Motor neuron (in vitro differentiated cells): ENCODE measurements around the gene MUC2. TPM values are rescaled to one million over a fixed set of nuclear protein-coding genes. Genes with fewer than 3 reads are reported as not detected.

Experiments
- ATAC-seq, 8 experiments: fragments of 200-7000 bp; cut with Tn5 transposase; replicated peaks in 6 of 8; 2 replicates each; pipeline ENCODE4 v1.8.0; 2021; ENCODE audit warnings: mild to moderate bottlenecking in 8 of 8, moderate library complexity in 8 of 8
- H3K27ac ChIP-seq, 2 donors: fragments of 250-450 bp; sonication (Bioruptor Pico); 2 replicates each; pipeline ENCODE4 v1.9.0; 2021; ENCODE audit warnings: antibody characterized with exemption in 2 of 2, mild to moderate bottlenecking in 2 of 2, moderate library complexity in 1 of 2
- H3K4me1 ChIP-seq, 2 donors: fragments of 250-450 bp; sonication (Bioruptor Pico); replicated peaks in 1 of 2; 2 replicates each; pipeline ENCODE4 v1.6.1; 2021; ENCODE audit warnings: antibody characterized with exemption in 2 of 2, mild to moderate bottlenecking in 2 of 2, moderate library complexity in 1 of 2
- H3K4me3 ChIP-seq, 5 donors: fragments of 250-450 bp; sonication (Bioruptor Pico); 2 replicates each; pipeline ENCODE4 v1.9.0; 2021; ENCODE audit warnings: antibody characterized with exemption in 5 of 5, mild to moderate bottlenecking in 5 of 5, moderate library complexity in 4 of 5
- WGBS, 10 experiments: fragments of 450-650 bp; shearing (Covaris generic); methylation state at CpG; one replicate each; pipeline ENCODE4 v1.0.0; 2022; 5-methylcytosine and 5-hydroxymethylcytosine counted together
- in situ Hi-C, 9 experiments: fragments of 400-800 bp; cut with MboI; loops; one replicate each; pipeline ENCODE4 v1.15.0; 2021; ENCODE audit warnings: low sequenced_read_pairs in 9 of 9, low pct_unique_long_range_greater_than_20kb in 2 of 9; ENCODE audit not compliant: unreplicated experiment in 9 of 9
- total RNA-seq, 8 experiments: library from RNA; unstranded; fragments of 300-600 nt; gene quantifications; 2 replicates each; pipeline versions ENCODE4 v1.2.3 to v1.2.4, GENCODE V29; 2022

Gene MUC2
- total RNA-seq, 8 experiments from 2014 or later = 0.05 to 2.3 (median 0.67) TPM; not detected in 1

DNA sequence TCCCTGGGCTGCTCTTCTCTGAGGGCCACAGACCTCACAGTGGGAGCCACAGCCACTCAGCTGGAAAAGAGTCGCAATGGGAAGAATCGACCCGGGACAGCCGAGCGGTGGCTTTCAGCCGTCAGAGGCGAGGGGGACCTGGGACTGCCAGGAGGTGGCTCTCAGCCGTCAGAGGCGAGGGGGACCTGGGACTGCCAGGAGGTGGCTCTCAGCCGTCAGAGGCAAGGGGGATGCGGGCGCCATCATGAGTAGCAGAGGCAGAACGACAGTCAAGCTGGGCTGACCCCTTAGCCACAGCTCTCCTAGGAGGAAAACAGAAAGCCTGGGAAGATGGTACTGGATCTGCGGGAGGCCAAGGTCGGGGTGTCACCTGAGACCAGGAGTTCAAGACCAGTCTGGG, 14.9 kb upstream of the MUC2 start:
- ATAC-seq = no peak

GRCh38 chr11:1060410-1060809, 14.3 kb upstream of the MUC2 start:
- in situ Hi-C loops = no loop called here
- Histone ChIP-seq H3K27ac (no peak overlapping the region), H3K4me1 (no peaks in the 10 kb centered on the region), H3K4me3 (no peak overlapping the region)
- WGBS, 10 experiments = 60 to 91% (median 90%) methylated on average over 2 to 10 of the region's 16 CpGs; no CpG with 5 or more reads in 5 of the 10 experiments
- no peak for ATAC-seq

More for the DNA sequence above, 14.9 kb upstream of the MUC2 start:
- no peak overlapping the region for H3K27ac ChIP-seq
- H3K4me1 ChIP-seq = peaks cover 2% of the 10 kb centered on the region in 2 donors
- 10 to 90% (median 74%) methylated on average over 1 to 6 of the region's 15 CpGs; no CpG with 5 or more reads in 3 of the 10 experiments for WGBS, 10 experiments
- no peak overlapping the region for H3K4me3 ChIP-seq
- in situ Hi-C loops = no loop called here

DNA sequence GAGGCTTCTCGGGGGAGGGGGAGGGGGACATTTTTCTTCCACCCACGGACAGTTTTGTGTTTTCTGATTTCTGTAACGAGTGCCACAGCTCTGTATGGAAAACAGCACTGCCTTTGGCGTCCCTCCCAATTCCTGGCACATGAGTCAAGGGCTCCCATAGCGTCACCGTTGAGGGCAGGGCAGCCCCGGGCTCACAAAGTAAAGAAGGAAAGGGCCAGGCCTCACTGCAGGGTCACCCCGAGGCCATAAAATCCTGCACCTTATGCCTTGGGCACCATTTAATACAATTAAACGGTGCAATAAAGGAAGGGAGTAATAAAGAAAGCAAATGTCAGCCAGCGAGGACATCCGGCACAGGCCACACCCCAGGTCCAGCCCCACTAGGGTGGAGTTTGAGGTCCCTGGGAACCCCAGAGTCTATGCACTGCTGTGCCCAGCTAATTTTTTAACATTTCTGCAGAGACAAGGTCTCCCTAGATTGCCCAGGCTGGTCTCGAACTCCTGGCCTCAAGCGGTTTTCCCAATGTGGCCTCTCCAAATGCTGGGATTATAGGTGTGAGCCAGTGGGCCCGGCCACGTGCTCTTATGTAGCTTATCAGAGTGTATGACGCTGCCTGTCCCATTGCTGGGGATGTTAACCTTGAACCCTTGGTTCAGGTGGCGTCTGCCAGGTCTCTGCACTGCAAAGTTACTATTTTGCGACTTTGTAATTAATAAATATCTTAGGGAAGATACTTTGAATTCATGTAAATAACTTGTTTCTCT, 13.6 kb upstream of the MUC2 start:
- no peak overlapping the region for H3K27ac ChIP-seq

DNA sequence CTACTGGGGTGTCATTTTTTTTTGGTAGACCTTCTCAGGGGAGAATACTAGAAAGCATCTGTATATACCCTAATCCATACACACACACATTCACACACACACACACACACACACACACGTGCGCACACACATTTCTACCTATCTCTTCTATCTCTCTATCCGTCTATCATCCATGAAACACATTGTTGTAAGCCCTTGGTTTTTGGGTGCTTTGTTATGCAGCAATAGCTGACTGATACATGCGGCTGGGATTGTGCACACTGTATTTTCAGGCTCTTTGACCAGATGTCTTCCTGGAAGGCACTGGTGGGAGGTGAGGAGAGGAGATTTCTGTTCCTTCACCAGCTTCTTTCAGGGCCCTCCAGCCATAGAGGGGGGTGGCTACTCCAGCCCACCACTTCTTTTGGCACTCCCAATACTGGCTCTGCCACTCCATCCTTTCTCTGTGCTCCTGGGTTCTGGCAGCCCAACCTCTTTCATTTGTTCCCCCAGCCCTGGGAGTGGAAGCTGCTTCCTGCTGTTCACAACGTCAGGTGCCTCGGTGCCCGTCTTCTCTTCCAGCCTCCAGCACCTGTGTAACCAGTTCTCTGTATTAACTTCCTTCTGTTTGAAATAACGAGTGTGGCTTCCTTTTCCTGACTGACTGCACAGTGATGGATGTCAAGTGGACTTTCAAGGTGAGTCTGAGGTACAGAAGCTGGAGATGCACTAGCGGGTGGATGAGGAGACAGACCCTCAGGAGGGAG, 12.4 kb upstream of the MUC2 start:
- ATAC-seq = no peak
- Histone ChIP-seq H3K4me1 (no peaks in the 10 kb centered on the region), H3K27ac (no peak overlapping the region), H3K4me3 (no peak overlapping the region)
- in situ Hi-C loops = no loop called here
- 37 to 88% (median 72%) methylated on average over 1 to 8 of the region's 9 CpGs; no CpG with 5 or more reads in 1 of the 10 experiments for WGBS, 10 experiments

More for the DNA sequence above, 13.6 kb upstream of the MUC2 start:
- peak in 3 of 8 experiments; percentile 91 to 99 (median 99) for ATAC-seq
- Histone ChIP-seq H3K4me3 (no peak overlapping the region), H3K4me1 (no peaks in the 10 kb centered on the region)
- in situ Hi-C loops = no loop called here
- 37 to 100% (median 82%) methylated on average over 1 to 12 of the region's 18 CpGs; no CpG with 5 or more reads in 1 of the 10 experiments for WGBS, 10 experiments

- ATAC-seq = peak in 5 of 8 experiments; percentile 7 to 41 (median 37)
- Histone ChIP-seq H3K4me1 (no peaks in the 10 kb centered on the region), H3K27ac (no peak overlapping the region), H3K4me3 (no peak overlapping the region)
- 40 to 100% (median 71%) methylated on average over 1 to 3 of the region's 3 CpGs; no CpG with 5 or more reads in 3 of the 10 experiments for WGBS, 10 experiments
- in situ Hi-C loops = no loop called here
Measured at GRCh38 chr11:1064167-1064566, 10.5 kb upstream of the MUC2 start.

GRCh38 chr11:1067812-1068496, 6.7 kb upstream of the MUC2 start:
- peak in 6 of 8 experiments; percentile 36 to 73 (median 53) for ATAC-seq
- 43 to 90% (median 78%) methylated on average over 2 to 8 of the region's 8 CpGs for WGBS, 10 experiments
- in situ Hi-C loops = no loop called here

DNA sequence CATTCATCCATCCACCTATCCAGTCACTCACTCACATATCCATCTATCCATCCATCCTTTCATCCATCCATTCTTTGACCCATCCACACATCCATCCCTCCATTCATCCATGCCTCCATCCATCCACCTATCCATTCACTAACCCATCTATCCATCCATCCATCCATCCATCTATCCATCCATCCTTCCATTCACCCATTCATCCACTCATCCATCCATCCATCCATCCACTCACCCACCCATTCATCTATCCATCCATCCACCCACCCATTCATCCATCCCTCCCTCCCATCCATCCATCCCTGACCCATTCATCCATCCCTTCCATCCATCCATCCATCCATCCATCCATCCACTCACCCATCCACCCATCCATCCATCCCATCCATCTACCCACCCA, 4.9 kb upstream of the MUC2 start:
- in situ Hi-C loops = no loop called here
- H3K27ac ChIP-seq = no peak overlapping the region
- H3K4me3 ChIP-seq = no peak overlapping the region
- ATAC-seq = no peak
- peaks cover 0 to 8% of the 10 kb centered on the region in 2 donors for H3K4me1 ChIP-seq

More at GRCh38 chr11:1067812-1068496, 6.7 kb upstream of the MUC2 start:
- H3K4me3 ChIP-seq = no peak overlapping the region
- no peak overlapping the region for H3K27ac ChIP-seq
- H3K4me1 ChIP-seq = no peaks in the 10 kb centered on the region

DNA sequence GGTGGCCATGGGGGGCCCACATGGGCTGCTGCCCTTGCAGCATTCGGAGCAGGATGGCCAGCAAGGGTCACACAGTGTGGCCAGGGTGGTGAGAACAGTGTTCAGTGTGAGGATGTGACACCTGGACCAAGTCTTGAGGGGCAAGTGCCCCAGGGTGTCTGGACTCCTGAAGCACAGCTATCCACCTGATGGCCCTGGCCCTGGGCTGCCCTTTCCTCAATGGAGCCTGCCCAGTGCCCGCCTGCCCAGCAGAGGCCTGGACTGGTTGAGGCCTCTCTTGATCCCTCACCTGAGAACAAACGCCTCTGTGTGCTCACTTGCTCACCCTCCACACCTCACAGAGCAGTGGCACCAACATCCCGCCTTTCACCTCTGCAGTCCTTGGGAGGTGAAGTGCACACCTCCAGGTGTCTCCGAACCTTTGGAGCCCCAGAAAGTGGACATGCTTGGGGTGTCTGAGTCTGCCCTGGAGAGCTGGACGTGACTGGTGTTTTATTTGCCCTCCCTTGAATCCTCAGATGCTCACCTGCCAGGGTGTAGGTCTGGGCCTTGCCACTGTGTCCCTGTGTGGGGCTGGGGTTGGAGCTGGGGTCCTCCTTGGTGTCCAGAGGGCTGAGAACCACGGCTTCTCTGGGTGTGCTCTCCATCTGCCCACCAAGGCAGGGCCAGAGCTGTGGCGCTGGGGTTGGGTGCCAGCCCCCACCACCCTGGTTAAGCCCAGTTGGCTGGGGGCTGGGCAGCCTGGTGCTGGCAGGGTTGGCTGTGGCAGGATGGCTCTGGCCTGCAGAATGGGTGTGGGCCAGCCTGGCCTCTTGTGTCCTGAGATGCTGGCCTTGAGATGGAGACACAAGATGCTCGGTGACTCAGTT, 3.8 kb upstream of the MUC2 start:
- no peak overlapping the region for H3K4me3 ChIP-seq
- 0 to 80% (median 20%) methylated on average over 1 of the region's 9 CpGs; no CpG with 5 or more reads in 7 of the 10 experiments for WGBS, 10 experiments
- no peak overlapping the region for H3K27ac ChIP-seq
- no peak for ATAC-seq
- H3K4me1 ChIP-seq = peaks cover 0 to 8% of the 10 kb centered on the region in 2 donors
- in situ Hi-C loops = no loop called here

DNA sequence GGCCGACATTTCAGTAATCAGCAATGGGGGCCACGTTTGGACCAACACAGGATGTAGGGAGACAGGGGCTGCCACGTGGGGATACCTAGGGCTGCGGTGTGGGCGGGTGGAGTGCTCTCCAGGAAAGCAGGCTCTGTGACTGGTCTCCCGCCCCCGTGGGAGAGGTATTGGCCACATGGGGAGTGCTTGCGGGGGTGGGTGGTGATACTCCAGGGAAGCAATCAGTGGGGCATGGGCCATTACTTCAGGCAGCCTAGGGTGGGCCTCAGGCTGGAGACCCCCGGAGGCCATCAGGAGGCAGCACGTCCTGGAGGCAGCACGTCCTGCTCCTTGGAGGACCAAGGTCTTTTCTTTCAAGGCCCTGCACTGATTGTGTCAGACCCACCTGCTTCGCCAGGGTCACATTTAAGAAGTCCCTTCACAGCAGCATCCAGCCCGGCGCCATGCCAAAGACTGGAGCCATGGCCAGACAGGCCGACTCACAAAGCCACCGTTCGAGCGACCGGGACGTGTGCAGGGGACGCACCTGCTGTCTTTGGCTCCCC, 3.0 kb upstream of the MUC2 start:
- ATAC-seq = no peak
- Histone ChIP-seq H3K4me1 (peaks cover 0 to 8% of the 10 kb centered on the region in 2 donors), H3K4me3 (no peak overlapping the region), H3K27ac (no peak overlapping the region)
- 58 to 90% (median 83%) methylated on average over 1 to 8 of the region's 21 CpGs; no CpG with 5 or more reads in 7 of the 10 experiments for WGBS, 10 experiments
- in situ Hi-C loops = no loop called here

DNA sequence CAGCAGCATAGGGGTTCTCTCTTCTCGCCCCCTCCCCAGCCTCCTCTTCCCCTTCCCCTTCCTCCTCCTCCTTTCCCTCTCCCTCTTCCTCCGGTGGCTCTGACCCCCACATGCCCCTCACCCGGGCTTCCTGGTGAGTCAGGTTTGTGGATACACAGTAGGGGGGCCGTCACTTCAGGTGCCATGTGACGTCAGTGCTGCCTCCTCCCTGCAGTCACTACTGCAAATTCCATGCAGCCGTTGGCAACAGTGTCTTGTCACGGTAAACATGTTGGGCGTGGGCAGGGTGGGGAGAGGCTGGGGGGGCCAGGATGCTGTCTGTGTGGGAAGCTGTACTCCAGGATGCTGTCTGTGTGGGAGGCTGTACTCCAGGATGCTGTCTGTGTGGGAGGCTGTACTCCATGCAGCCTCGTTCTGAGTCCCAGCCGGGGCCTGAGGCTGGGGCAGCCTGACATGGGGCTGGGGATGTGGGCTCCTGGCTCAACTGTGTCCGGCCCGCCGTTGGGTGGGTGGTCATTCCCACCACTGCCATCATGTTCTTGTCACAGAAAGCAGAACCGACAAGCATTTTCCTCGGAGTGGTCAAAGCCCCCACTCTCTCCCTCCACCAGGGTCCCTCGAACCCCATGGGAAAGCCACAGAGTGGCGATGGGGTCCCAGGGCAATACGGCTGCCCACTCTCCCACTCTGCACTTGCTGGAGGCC, 2.4 kb upstream of the MUC2 start:
- in situ Hi-C loops = no loop called here
- no peak overlapping the region for H3K27ac ChIP-seq
- ATAC-seq = peak; percentile 16 to 64 (median 42)
- peaks cover 0 to 8% of the 10 kb centered on the region in 2 donors for H3K4me1 ChIP-seq
- WGBS, 10 experiments = 80 to 100% (median 100%) methylated on average over 1 to 3 of the region's 18 CpGs; no CpG with 5 or more reads in 5 of the 10 experiments
- no peak overlapping the region for H3K4me3 ChIP-seq

DNA sequence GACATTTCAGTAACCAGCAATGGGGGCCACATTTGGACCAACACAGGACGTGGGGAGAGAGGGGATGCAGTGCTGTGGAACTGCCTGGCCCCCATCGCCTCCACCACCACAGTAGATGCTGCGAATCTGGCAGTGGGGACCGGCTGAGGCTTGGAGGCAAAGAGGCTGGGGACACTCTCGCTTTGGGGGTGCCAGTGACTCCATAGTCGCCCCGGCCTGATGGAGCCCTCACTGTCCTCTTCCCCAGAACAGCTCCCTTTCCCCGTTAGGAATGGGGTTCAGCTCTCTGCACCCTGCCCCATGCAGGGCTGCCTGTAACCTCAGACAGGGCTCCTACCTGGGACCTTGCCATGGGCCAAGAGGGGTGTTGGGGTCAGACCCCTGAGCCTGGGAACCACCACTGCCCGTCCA, 1.8 kb upstream of the MUC2 start:
- ATAC-seq = no peak
- in situ Hi-C loops = no loop called here
- WGBS, 10 experiments = 61 to 79% methylated on average over 2 to 3 of the region's 9 CpGs; no CpG with 5 or more reads in 8 of the 10 experiments
- Histone ChIP-seq H3K27ac (no peak overlapping the region), H3K4me3 (no peak overlapping the region), H3K4me1 (peaks cover 0 to 8% of the 10 kb centered on the region in 2 donors)
